ENCODE measurements around the gene ZBTB20. TPM values are rescaled to one million over a fixed set of nuclear protein-coding genes. Genes with fewer than 3 reads are reported as not detected.

Gene ZBTB20
- total RNA-seq, 1 donor, result 32.9 TPM

DNA sequence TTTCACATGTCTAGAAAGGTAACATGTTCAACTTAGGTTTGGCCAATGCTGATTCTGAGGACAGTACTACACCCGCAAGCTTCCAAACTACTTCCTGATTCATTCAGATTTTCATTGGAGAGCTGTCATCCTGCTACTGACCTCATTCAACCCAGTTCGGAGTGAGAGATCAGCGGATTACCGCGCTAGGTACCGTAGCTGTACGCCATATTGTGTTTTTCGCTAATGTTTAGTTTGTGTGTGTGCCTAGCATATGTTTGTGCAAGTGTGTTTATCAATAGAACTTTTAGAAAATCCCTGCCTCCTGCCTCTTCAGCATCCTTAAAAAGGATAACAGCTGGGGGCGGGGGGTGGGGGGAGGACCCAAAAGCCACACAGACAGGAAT, 1.1 kb downstream of the ZBTB20 start:
- Histone ChIP-seq H3K79me2 (ENCODE audit: insufficient read depth, low read length) (peaks cover 7% of the 10 kb centered on the region), H3K9me3 (ENCODE audit: low read depth, low read length) (no peaks in the 10 kb centered on the region), H3K27me3 (ENCODE audit: insufficient read depth, low read length) (no peaks in the 10 kb centered on the region)

DNA sequence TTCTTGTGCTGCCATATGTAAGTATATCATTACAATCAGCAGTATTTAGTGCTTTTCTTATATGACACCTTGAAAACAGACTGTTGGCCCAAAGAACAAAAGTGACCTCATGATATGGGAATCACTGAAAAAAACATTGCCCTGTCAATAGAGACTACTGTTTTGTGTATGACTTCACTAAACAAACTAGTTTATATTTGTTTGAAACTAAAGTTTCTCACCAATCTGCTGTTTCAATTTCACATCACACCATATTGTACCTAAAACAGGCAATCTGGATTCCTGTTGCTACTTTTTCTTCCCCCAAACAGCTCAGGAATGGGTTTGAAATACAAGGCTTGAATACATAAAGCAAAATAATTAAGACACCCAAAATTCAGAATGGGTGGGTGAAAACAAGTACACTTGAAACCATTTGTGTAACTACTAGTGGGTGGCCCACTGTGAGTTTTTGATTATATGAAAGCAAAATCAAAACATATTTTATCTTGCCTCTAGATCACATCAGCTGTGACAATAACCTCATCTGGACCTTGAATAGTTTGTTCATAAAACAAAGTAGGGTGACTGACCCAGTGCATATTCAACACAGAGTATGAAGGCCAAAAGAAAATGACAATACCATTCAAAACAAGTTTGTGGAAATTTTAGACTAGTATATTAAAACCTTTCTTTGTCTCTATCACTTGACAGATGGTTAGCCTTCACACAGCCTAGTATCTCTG, 5.9 kb downstream of the ZBTB20 start:
- H3K4me2 ChIP-seq (ENCODE audit: insufficient read depth, low read length), result no peak overlapping the region
- H3K79me2 ChIP-seq (ENCODE audit: insufficient read depth, low read length), result peaks cover 7% of the 10 kb centered on the region
- H3K4me3 ChIP-seq (ENCODE audit: insufficient read depth, low read length), result no peak overlapping the region
- no peaks in the 10 kb centered on the region for H3K4me1 ChIP-seq (ENCODE audit: insufficient read depth, low read length)
- H4K20me1 ChIP-seq (ENCODE audit: insufficient read depth, low read length), result no peaks in the 10 kb centered on the region
- H3K27ac ChIP-seq (ENCODE audit: low read depth, low read length), result no peak overlapping the region
- TF ChIP-seq, protein P1, sequence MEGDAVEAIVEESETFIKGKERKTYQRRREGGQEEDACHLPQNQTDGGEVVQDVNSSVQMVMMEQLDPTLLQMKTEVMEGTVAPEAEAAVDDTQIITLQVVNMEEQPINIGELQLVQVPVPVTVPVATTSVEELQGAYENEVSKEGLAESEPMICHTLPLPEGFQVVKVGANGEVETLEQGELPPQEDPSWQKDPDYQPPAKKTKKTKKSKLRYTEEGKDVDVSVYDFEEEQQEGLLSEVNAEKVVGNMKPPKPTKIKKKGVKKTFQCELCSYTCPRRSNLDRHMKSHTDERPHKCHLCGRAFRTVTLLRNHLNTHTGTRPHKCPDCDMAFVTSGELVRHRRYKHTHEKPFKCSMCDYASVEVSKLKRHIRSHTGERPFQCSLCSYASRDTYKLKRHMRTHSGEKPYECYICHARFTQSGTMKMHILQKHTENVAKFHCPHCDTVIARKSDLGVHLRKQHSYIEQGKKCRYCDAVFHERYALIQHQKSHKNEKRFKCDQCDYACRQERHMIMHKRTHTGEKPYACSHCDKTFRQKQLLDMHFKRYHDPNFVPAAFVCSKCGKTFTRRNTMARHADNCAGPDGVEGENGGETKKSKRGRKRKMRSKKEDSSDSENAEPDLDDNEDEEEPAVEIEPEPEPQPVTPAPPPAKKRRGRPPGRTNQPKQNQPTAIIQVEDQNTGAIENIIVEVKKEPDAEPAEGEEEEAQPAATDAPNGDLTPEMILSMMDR (IDR thresholded peaks at IDR 0.05; ENCODE audit: extremely low read depth, low read depth, low read length), result no peak
- no peaks in the 10 kb centered on the region for H3K36me3 ChIP-seq (ENCODE audit: insufficient read depth, low read length)
- no peak overlapping the region for H2AFZ ChIP-seq (ENCODE audit: low read length)
- DNase-seq (ENCODE audit: insufficient read length, low spot score, missing footprints), result no peak
- H3K27me3 ChIP-seq (ENCODE audit: insufficient read depth, low read length), result no peaks in the 10 kb centered on the region
- H3K9me3 ChIP-seq (ENCODE audit: low read depth, low read length), result no peaks in the 10 kb centered on the region

More for the DNA sequence above, 1.1 kb downstream of the ZBTB20 start:
- peak; percentile 88 for DNase-seq (ENCODE audit: insufficient read length, low spot score, missing footprints)
- peak overlapping the region; percentile 90 for H3K4me2 ChIP-seq (ENCODE audit: insufficient read depth, low read length)
- H3K4me1 ChIP-seq (ENCODE audit: insufficient read depth, low read length), result peaks cover 6% of the 10 kb centered on the region
- H4K20me1 ChIP-seq (ENCODE audit: insufficient read depth, low read length), result no peaks in the 10 kb centered on the region
- peak overlapping the region; percentile 86 for H2AFZ ChIP-seq (ENCODE audit: low read length)
- peak overlapping the region; percentile 96 for H3K27ac ChIP-seq (ENCODE audit: low read depth, low read length)
- H3K4me3 ChIP-seq (ENCODE audit: insufficient read depth, low read length), result peak overlapping the region; percentile 87
- H3K36me3 ChIP-seq (ENCODE audit: insufficient read depth, low read length), result no peaks in the 10 kb centered on the region
- TF ChIP-seq, protein P1 (IDR thresholded peaks at IDR 0.05; ENCODE audit: extremely low read depth, low read depth, low read length), result no peak

DNA sequence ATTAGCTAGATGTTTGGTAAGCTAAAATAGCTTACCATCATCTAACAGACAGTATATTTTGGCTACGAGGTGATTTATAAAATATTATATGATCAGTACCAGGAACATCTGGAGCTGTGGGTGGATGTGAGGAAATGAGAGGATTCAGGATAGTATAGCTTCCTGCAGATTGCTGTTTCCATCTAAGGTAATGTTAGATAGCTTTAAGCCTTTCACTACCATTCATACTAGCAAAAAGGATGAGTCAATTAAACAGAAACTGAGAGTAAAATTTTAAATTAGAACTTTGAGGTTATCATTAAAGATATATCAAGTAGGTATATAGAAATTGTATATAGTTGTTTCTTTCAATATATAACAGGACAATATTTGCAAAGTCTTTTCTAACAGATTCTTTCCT, 8.0 kb downstream of the ZBTB20 start:
- no peak overlapping the region for H3K27ac ChIP-seq (ENCODE audit: low read depth, low read length)
- no peaks in the 10 kb centered on the region for H4K20me1 ChIP-seq (ENCODE audit: insufficient read depth, low read length)
- H3K36me3 ChIP-seq (ENCODE audit: insufficient read depth, low read length), result no peaks in the 10 kb centered on the region
- no peak overlapping the region for H3K4me3 ChIP-seq (ENCODE audit: insufficient read depth, low read length)
- TF ChIP-seq, protein P1 (IDR thresholded peaks at IDR 0.05; ENCODE audit: extremely low read depth, low read depth, low read length), result no peak
- no peak overlapping the region for H3K4me2 ChIP-seq (ENCODE audit: insufficient read depth, low read length)
- H3K79me2 ChIP-seq (ENCODE audit: insufficient read depth, low read length), result no peaks in the 10 kb centered on the region
- H2AFZ ChIP-seq (ENCODE audit: low read length), result no peak overlapping the region
- H3K9me3 ChIP-seq (ENCODE audit: low read depth, low read length), result no peaks in the 10 kb centered on the region
- H3K27me3 ChIP-seq (ENCODE audit: insufficient read depth, low read length), result no peaks in the 10 kb centered on the region
- no peaks in the 10 kb centered on the region for H3K4me1 ChIP-seq (ENCODE audit: insufficient read depth, low read length)
- DNase-seq (ENCODE audit: insufficient read length, low spot score, missing footprints), result peak; percentile 13

DNA sequence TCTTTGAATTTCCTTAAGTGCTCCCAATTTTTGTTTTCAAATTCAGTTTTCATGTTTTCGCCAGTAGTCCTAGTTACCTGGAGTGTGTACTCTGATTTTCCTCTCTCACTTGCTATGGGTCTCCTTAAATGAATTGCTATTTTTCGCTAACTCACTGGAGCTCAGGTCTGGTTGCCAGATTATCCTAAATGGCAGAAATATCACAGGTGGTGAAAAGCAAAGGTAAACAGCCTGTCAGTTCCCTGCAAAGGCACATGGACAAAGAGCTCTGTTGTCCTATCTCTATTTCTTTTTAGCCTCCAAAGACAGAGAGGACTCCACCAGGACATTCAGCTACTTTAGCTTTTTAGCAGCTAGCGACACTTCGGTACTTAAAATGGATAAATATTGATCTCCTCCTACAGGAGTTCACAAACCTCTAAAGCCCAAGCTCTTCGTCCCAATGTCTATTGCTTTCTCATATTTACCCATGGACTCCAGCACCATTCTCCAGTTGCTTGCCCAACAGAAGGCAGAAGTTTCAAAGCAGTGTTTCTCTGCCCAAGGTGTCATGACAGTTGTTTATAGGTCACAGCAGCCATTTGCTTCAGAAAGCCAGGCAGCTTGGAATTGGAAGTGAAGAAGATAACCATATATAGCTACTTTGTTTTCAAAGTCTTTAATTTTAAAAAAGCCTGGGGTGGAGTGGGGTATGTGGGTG, 12.3 kb downstream of the ZBTB20 start:
- Histone ChIP-seq H3K4me1 (ENCODE audit: insufficient read depth, low read length) (no peaks in the 10 kb centered on the region), H3K36me3 (ENCODE audit: insufficient read depth, low read length) (no peaks in the 10 kb centered on the region), H2AFZ (ENCODE audit: low read length) (no peak overlapping the region), H3K27ac (ENCODE audit: low read depth, low read length) (no peak overlapping the region), H3K27me3 (ENCODE audit: insufficient read depth, low read length) (no peaks in the 10 kb centered on the region), H3K79me2 (ENCODE audit: insufficient read depth, low read length) (no peaks in the 10 kb centered on the region), H3K4me2 (ENCODE audit: insufficient read depth, low read length) (no peak overlapping the region), H4K20me1 (ENCODE audit: insufficient read depth, low read length) (no peaks in the 10 kb centered on the region), H3K4me3 (ENCODE audit: insufficient read depth, low read length) (no peak overlapping the region), H3K9me3 (ENCODE audit: low read depth, low read length) (no peaks in the 10 kb centered on the region)
- TF ChIP-seq, protein P1 (IDR thresholded peaks at IDR 0.05; ENCODE audit: extremely low read depth, low read depth, low read length), result no peak
- no peak for DNase-seq (ENCODE audit: insufficient read length, low spot score, missing footprints)
